ENCODE measurements around the gene SH3PXD2A. TPM values are rescaled to one million over a fixed set of nuclear protein-coding genes. Genes with fewer than 3 reads are reported as not detected.

SH3PXD2A gene
- total RNA-seq, 1 donor from 2014 or later: 2.3 TPM

DNA sequence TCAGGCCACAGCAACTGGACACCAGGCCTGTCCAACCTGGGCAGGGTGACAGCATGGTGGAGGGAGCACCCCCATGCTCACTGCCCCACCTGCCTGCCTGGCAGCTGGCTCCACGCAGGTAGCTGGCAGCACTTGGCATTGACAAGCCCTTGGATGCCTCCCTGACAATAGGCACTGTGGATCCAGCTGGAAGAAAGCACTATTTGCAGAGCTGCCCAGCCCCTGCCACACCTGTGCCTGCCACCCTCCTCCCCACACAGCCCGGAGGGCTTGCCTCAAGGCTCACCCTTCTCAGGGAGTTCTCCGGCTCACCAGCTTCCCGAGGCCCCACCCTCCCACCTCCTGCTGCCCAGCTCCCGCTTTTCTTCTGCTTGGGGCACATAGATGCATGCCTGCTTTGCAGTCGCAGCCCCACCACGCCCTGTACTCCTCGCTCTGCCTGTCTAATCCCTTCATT lies 201.8 kb downstream of the SH3PXD2A start:
- Histone ChIP-seq H3K9me3 (ENCODE audit: low read depth) (no peaks in the 10 kb centered on the region), H3K36me3 (no peaks in the 10 kb centered on the region), H2AFZ (replicated peaks) (no peak overlapping the region), H3K4me1 (peaks cover 16% of the 10 kb centered on the region), H3F3A (ENCODE audit: low read depth) (no peaks in the 10 kb centered on the region), H3K27me3 (no peaks in the 10 kb centered on the region), H3K79me2 (ENCODE audit: low read depth) (no peaks in the 10 kb centered on the region), H3K4me2 (no peak overlapping the region), H3K27ac (no peak overlapping the region), H3K4me3 (no peak overlapping the region), H3K9ac (no peak overlapping the region), H4K20me1 (ENCODE audit: low read depth) (no peaks in the 10 kb centered on the region)
- no peak overlapping the region for H3K4me3 Mint-ChIP-seq
- peaks cover 21% of the 10 kb centered on the region for H3K36me3 Mint-ChIP-seq
- H3K27ac Mint-ChIP-seq: peak overlapping the region; percentile 84
- H3K9me3 Mint-ChIP-seq: peaks cover 5% of the 10 kb centered on the region
- peak; percentile 26 for DNase-seq (ENCODE audit: low spot score)
- H3K4me1 Mint-ChIP-seq: peaks cover 35% of the 10 kb centered on the region
- peaks cover 7% of the 10 kb centered on the region for H3K27me3 Mint-ChIP-seq (ENCODE audit: insufficient read depth, low read depth)
- TF ChIP-seq EZH2phosphoT487 (IDR thresholded peaks at IDR 0.05) (no peak), EZH2 (IDR thresholded peaks at IDR 0.05) (no peak)
- TF ChIP-seq, protein P1, sequence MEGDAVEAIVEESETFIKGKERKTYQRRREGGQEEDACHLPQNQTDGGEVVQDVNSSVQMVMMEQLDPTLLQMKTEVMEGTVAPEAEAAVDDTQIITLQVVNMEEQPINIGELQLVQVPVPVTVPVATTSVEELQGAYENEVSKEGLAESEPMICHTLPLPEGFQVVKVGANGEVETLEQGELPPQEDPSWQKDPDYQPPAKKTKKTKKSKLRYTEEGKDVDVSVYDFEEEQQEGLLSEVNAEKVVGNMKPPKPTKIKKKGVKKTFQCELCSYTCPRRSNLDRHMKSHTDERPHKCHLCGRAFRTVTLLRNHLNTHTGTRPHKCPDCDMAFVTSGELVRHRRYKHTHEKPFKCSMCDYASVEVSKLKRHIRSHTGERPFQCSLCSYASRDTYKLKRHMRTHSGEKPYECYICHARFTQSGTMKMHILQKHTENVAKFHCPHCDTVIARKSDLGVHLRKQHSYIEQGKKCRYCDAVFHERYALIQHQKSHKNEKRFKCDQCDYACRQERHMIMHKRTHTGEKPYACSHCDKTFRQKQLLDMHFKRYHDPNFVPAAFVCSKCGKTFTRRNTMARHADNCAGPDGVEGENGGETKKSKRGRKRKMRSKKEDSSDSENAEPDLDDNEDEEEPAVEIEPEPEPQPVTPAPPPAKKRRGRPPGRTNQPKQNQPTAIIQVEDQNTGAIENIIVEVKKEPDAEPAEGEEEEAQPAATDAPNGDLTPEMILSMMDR (IDR thresholded peaks at IDR 0.05): no peak

DNA sequence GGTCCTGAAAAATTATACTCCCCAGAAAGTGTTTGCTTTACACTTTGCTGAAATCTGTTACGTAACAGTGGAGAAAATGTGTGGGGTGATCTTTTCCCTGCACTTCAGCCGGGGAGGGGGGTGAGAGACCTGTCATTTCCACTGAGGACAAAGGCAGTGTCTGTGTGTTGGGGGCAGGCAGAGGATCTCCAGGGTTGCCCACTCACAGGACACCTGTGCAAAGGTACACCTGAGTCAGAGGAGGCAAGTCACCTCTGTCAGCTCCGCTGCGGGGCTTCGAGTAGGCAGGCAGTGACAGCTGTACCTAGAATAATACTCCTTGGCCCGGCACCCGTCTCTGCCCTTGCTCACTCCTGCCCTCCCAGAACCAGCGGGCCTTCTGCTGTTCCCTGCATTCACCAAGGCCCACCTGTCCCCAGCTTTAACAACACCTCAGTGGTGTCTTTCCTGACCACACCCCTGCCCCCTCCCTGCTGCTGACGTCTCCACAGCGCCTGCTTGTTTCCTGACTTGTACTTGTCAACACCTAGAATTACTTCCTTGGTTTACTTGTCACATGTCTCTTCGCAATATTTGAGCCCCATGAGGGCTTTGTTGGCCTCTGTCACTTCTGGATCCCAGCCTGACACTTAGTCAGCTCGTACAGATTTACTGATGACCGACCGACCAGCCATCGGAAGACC lies 202.6 kb downstream of the SH3PXD2A start:
- H3K9me3 Mint-ChIP-seq: peaks cover 3% of the 10 kb centered on the region
- Histone ChIP-seq H3K27ac (no peak overlapping the region), H3K79me2 (ENCODE audit: low read depth) (no peaks in the 10 kb centered on the region)

DNA sequence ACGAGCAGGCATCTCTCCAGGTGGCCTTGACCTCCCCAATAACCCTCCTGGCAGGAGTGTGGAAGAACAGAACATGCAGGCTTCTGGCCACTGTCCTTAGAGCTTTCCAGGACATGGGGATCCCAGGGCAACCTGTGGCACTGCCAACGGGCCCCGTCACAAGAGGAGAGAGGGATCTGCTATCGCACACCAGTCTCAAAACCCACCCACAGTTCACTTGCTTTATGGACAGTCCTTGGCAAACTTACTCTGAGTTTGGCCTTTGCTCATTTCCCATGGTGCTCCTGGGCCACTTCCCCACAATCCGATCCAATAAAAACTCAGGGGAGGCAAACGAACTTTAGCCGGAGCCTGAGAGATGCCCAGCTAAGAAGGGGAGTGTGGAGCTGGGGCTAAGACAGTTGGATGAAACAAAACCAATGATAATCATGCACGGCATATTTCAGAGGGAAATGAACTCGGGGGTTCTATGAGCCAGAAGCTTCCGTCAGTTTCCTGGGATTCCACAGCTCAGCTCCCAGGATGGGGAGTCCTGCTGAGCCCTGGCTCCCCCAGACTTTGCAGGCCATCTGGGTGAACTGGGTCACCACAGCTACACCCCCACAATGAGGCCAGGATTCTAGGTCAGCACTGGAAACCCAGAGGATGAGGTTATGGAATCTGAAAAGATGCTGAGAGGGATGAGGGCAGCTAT lies 203.4 kb downstream of the SH3PXD2A start:
- Histone ChIP-seq H3K27ac (no peak overlapping the region), H3K4me3 (no peak overlapping the region), H3K79me2 (ENCODE audit: low read depth) (no peaks in the 10 kb centered on the region), H3K36me3 (no peaks in the 10 kb centered on the region), H3K4me2 (no peak overlapping the region), H3K9me3 (ENCODE audit: low read depth) (no peaks in the 10 kb centered on the region), H2AFZ (replicated peaks) (no peak overlapping the region), H3F3A (ENCODE audit: low read depth) (no peaks in the 10 kb centered on the region), H3K4me1 (peaks cover 28% of the 10 kb centered on the region), H3K27me3 (no peaks in the 10 kb centered on the region), H4K20me1 (ENCODE audit: low read depth) (no peaks in the 10 kb centered on the region), H3K9ac (no peak overlapping the region)
- TF ChIP-seq EZH2 (IDR thresholded peaks at IDR 0.05) (no peak), EZH2phosphoT487 (IDR thresholded peaks at IDR 0.05) (no peak)
- TF ChIP-seq, protein P1 (IDR thresholded peaks at IDR 0.05): no peak
- peaks cover 7% of the 10 kb centered on the region for H3K36me3 Mint-ChIP-seq
- DNase-seq (ENCODE audit: low spot score): no peak
- no peak overlapping the region for H3K4me3 Mint-ChIP-seq
- H3K9me3 Mint-ChIP-seq: peaks cover 3% of the 10 kb centered on the region
- H3K27ac Mint-ChIP-seq: no peak overlapping the region
- H3K4me1 Mint-ChIP-seq: peaks cover 38% of the 10 kb centered on the region
- H3K27me3 Mint-ChIP-seq (ENCODE audit: insufficient read depth, low read depth): peaks cover 7% of the 10 kb centered on the region

More for the DNA sequence above, 202.6 kb downstream of the SH3PXD2A start:
- peaks cover 7% of the 10 kb centered on the region for H3K27me3 Mint-ChIP-seq (ENCODE audit: insufficient read depth, low read depth)
- TF ChIP-seq, protein P1 (IDR thresholded peaks at IDR 0.05): no peak
- TF ChIP-seq EZH2 (IDR thresholded peaks at IDR 0.05) (no peak), EZH2phosphoT487 (IDR thresholded peaks at IDR 0.05) (no peak)
- H3K36me3 ChIP-seq: no peaks in the 10 kb centered on the region
- no peak overlapping the region for H2AFZ ChIP-seq (replicated peaks)
- DNase-seq (ENCODE audit: low spot score): no peak
- no peak overlapping the region for H3K4me2 ChIP-seq
- no peaks in the 10 kb centered on the region for H3K27me3 ChIP-seq
- H3K36me3 Mint-ChIP-seq: peaks cover 14% of the 10 kb centered on the region
- H3K4me3 Mint-ChIP-seq: no peak overlapping the region
- H3K4me3 ChIP-seq: no peak overlapping the region
- peaks cover 25% of the 10 kb centered on the region for H3K4me1 ChIP-seq
- H3K27ac Mint-ChIP-seq: no peak overlapping the region
- H3K9ac ChIP-seq: no peak overlapping the region
- H4K20me1 ChIP-seq (ENCODE audit: low read depth): no peaks in the 10 kb centered on the region
- peaks cover 38% of the 10 kb centered on the region for H3K4me1 Mint-ChIP-seq
- H3F3A ChIP-seq (ENCODE audit: low read depth): no peaks in the 10 kb centered on the region
- no peaks in the 10 kb centered on the region for H3K9me3 ChIP-seq (ENCODE audit: low read depth)

Measured in neural progenitor cell (in vitro differentiated cells).